HG03469 (cell line): Measurements from ENCODE around the gene KIF26A.

Experiments
- ATAC-seq: cut with Tn5 transposase; IDR thresholded peaks from one replicate; pipeline ENCODE4 v1.9.1; 2021; ENCODE audit warnings: mild to moderate bottlenecking, moderate library complexity, moderate number of reproducible peaks; ENCODE audit not compliant: unreplicated experiment

The KIF26A gene

GRCh38 chr14:104101086-104101621, 37.2 kb upstream of the KIF26A start:
- no peak for ATAC-seq

GRCh38 chr14:104101651-104102281, 36.6 kb upstream of the KIF26A start:
- no peak for ATAC-seq

GRCh38 chr14:104102282-104102914, 36.0 kb upstream of the KIF26A start:
- ATAC-seq = no peak

- ATAC-seq = no peak
Measured at GRCh38 chr14:104103061-104103445, 35.3 kb upstream of the KIF26A start.

GRCh38 chr14:104103446-104104075, 34.8 kb upstream of the KIF26A start:
- no peak for ATAC-seq

GRCh38 chr14:104104076-104104901, 34.1 kb upstream of the KIF26A start:
- no peak for ATAC-seq

- ATAC-seq = no peak
Measured at GRCh38 chr14:104105071-104105821, 33.1 kb upstream of the KIF26A start.

- ATAC-seq = no peak
Measured at GRCh38 chr14:104105822-104106470, 32.4 kb upstream of the KIF26A start.

- ATAC-seq = no peak
Measured at GRCh38 chr14:104106471-104106991, 31.9 kb upstream of the KIF26A start.

GRCh38 chr14:104107101-104107581, 31.2 kb upstream of the KIF26A start:
- ATAC-seq = no peak

- no peak for ATAC-seq
Measured at GRCh38 chr14:104107611-104108569, 30.5 kb upstream of the KIF26A start.

GRCh38 chr14:104108570-104109541, 29.5 kb upstream of the KIF26A start:
- ATAC-seq = no peak

- ATAC-seq = no peak
Measured at GRCh38 chr14:104109731-104110361, 28.5 kb upstream of the KIF26A start.

GRCh38 chr14:104110491-104111209, 27.7 kb upstream of the KIF26A start:
- no peak for ATAC-seq

GRCh38 chr14:104111301-104112112, 26.9 kb upstream of the KIF26A start:
- ATAC-seq = no peak
